ENCODE results near the gene NEK6. TPM values are rescaled to one million over a fixed set of nuclear protein-coding genes. Genes with fewer than 3 reads are reported as not detected.

Gene NEK6
- total and polyA plus RNA-seq, 2 experiments from 2014 or later: 33.5 to 44.7 TPM

GRCh38 chr9:124216474-124217176 lies 41.1 kb upstream of the NEK6 start:
- WGBS (ENCODE audit: low lambda C conversion rate, missing lambda C conversion rate): 97% methylated on average over 6 of the region's 9 CpGs
- Histone ChIP-seq H3K36me3 (replicated peaks; ENCODE audit: insufficient read depth, low read depth) (no peaks in the 10 kb centered on the region), H3K27me3 (no peaks in the 10 kb centered on the region), H3K27ac (no peak overlapping the region), H3K4me2 (no peak overlapping the region), H3K4me1 (ENCODE audit: insufficient read depth) (no peaks in the 10 kb centered on the region), H3K9me3 (ENCODE audit: low read depth) (no peaks in the 10 kb centered on the region), H3K9me2 (replicated peaks; ENCODE audit: insufficient read depth) (no peaks in the 10 kb centered on the region), H2AFZ (no peak overlapping the region), H4K20me1 (ENCODE audit: insufficient read depth, poor library complexity, severe bottlenecking) (no peaks in the 10 kb centered on the region), H3K79me2 (no peaks in the 10 kb centered on the region), H3K4me3 (no peak overlapping the region)
- no peak for TF ChIP-seq CTCF (IDR thresholded peaks at IDR 0.05; ENCODE audit: poor library complexity)
- no peak for DNase-seq (ENCODE audit: low spot score)

DNA sequence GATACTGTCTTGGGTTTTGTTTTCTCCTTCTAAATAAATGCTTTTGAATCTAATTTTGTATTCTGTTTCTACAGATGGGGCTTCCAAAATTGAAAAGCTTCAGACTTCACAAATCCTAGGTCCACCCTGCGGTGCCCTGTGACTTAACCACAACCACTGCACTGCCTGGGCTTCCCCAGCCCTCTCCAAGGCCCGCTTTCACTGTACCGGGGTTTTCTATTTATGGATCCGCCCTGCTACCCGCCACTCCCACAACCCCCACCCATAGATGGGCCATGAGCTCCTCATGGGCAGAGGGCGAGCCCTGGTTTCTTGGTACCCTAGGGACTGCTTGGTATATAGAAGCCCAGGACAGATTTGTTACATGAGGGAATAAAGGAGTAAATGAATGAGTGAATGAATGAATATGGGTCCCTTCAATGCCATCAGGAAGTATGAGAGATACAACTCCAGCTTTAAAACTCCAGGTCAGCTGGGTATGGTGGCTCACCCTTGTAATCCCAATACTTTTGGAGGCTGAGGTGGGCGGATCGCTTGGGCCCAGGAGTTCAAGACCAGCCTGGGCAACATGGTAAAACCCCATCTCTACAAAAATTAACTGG lies 39.8 kb upstream of the NEK6 start:
- Histone ChIP-seq H3K4me3 (no peak overlapping the region), H3K9me2 (replicated peaks; ENCODE audit: insufficient read depth) (no peaks in the 10 kb centered on the region), H3K27me3 (no peaks in the 10 kb centered on the region), H4K20me1 (ENCODE audit: insufficient read depth, poor library complexity, severe bottlenecking) (no peaks in the 10 kb centered on the region), H2AFZ (no peak overlapping the region), H3K79me2 (no peaks in the 10 kb centered on the region), H3K4me1 (ENCODE audit: insufficient read depth) (peaks cover 5% of the 10 kb centered on the region), H3K27ac (no peak overlapping the region), H3K36me3 (replicated peaks; ENCODE audit: insufficient read depth, low read depth) (no peaks in the 10 kb centered on the region), H3K4me2 (no peak overlapping the region), H3K9me3 (ENCODE audit: low read depth) (no peaks in the 10 kb centered on the region)
- WGBS (ENCODE audit: low lambda C conversion rate, missing lambda C conversion rate): 92% methylated on average over 8 of the region's 8 CpGs
- no peak for DNase-seq (ENCODE audit: low spot score)
- TF ChIP-seq CTCF (IDR thresholded peaks at IDR 0.05; ENCODE audit: poor library complexity) (no peak), EZH2 (IDR thresholded peaks at IDR 0.05; ENCODE audit: borderline replicate concordance) (no peak), EZH2phosphoT487 (IDR thresholded peaks at IDR 0.05; ENCODE audit: low read depth, severe bottlenecking, unreplicated experiment) (no peak)

DNA sequence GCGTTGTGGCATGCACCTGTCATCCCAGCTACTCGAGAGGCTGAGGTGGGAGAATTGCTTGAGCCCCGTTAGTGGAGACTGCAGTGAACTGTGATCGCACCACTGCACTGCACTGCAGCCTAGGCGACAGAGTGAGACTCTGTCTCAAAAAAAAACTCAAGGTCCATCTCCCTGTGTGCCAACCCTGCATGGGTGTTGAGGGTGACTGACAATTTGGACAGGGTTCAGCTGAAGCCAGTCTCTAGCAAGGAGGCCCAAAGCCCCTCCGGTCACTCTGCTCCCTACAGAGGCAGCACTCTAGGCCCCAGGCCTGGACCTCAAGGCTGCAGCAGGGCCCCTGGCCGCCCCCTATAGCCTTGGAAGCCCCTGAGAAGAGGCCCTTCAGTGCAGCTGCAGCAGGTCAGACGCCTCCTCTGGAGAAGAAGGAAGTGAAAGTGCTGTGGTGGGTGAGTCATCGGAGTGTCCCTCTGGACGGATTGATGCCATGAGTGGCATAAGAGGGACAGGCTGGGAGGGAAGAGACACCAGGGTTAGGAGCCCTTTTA lies 39.2 kb upstream of the NEK6 start:
- Histone ChIP-seq H3K4me1 (ENCODE audit: insufficient read depth) (peaks cover 6% of the 10 kb centered on the region), H3K79me2 (no peaks in the 10 kb centered on the region), H3K4me2 (no peak overlapping the region), H3K9me2 (replicated peaks; ENCODE audit: insufficient read depth) (no peaks in the 10 kb centered on the region), H3K27me3 (no peaks in the 10 kb centered on the region), H2AFZ (no peak overlapping the region), H3K36me3 (replicated peaks; ENCODE audit: insufficient read depth, low read depth) (no peaks in the 10 kb centered on the region), H4K20me1 (ENCODE audit: insufficient read depth, poor library complexity, severe bottlenecking) (no peaks in the 10 kb centered on the region), H3K27ac (no peak overlapping the region), H3K9me3 (ENCODE audit: low read depth) (no peaks in the 10 kb centered on the region), H3K4me3 (no peak overlapping the region)
- no peak for TF ChIP-seq EZH2phosphoT487 (IDR thresholded peaks at IDR 0.05; ENCODE audit: low read depth, severe bottlenecking, unreplicated experiment)
- TF ChIP-seq EZH2 (IDR thresholded peaks at IDR 0.05; ENCODE audit: borderline replicate concordance): no peak
- no peak for TF ChIP-seq CTCF (IDR thresholded peaks at IDR 0.05; ENCODE audit: poor library complexity)
- 81% methylated on average over 10 of the region's 10 CpGs for WGBS (ENCODE audit: low lambda C conversion rate, missing lambda C conversion rate)
- peak; percentile 62 for DNase-seq (ENCODE audit: low spot score)

Data from hepatocyte (in vitro differentiated cells).